Kidney (tissue), 14 donors: Measurements from ENCODE around the gene CDYL2. TPM values are rescaled to one million over a fixed set of nuclear protein-coding genes. Genes with fewer than 3 reads are reported as not detected.

Experiments
- DNase-seq, 5 donors: peaks; one replicate each; pipeline ENCODE4 v3.0.0-alpha.2; 2013 to 2020
- FAIRE-seq: peaks from 2 replicates; lab custom pipeline; 2012; peaks lifted over from hg19 to GRCh38; lab: Jason Lieb, UNC
- H3K27ac ChIP-seq, 2 donors: one replicate each; pipeline ENCODE4 v1.7.0; 2013; ENCODE audit warnings: low read depth in 2 of 2, low read length in 2 of 2, inconsistent platforms in 1 of 2
- H3K27me3 ChIP-seq: one replicate; pipeline ENCODE4 v1.7.1; 2013; ENCODE audit warnings: low read length, inconsistent platforms; ENCODE audit not compliant: control insufficient read depth, insufficient read depth
- H3K36me3 ChIP-seq, 3 donors: one replicate each; pipeline versions ENCODE4 v1.7.0 to v1.7.1; 2013; ENCODE audit warnings: low read length in 3 of 3, control low read depth in 1 of 3, inconsistent platforms in 1 of 3; ENCODE audit not compliant: insufficient read depth in 3 of 3, control insufficient read depth in 2 of 3
- H3K4me1 ChIP-seq, 3 donors: one replicate each; pipeline versions ENCODE4 v1.7.0 to v1.7.1; 2013; ENCODE audit warnings: low read length in 3 of 3, inconsistent platforms in 1 of 3, low read depth in 1 of 3; ENCODE audit not compliant: control insufficient read depth in 2 of 3, insufficient read depth in 2 of 3
- H3K4me3 ChIP-seq, 3 donors: one replicate each; pipeline versions ENCODE4 v1.7.0 to v1.8.1; 2013; ENCODE audit warnings: low read length in 3 of 3, control low read depth in 1 of 3, inconsistent platforms in 1 of 3
- H3K9ac ChIP-seq, 3 donors: one replicate each; pipeline versions ENCODE4 v1.7.0 to v1.7.1; 2013; ENCODE audit warnings: low read length in 3 of 3, control low read depth in 1 of 3, inconsistent platforms in 1 of 3
- H3K9me3 ChIP-seq, 3 donors: one replicate each; pipeline versions ENCODE4 v1.7.0 to v1.7.1; 2013; ENCODE audit warnings: low read length in 3 of 3, control low read depth in 1 of 3, inconsistent platforms in 1 of 3; ENCODE audit not compliant: control insufficient read depth in 2 of 3, insufficient read depth in 1 of 3
- CTCF ChIP-seq: IDR thresholded peaks from 3 replicates; pipeline ENCODE4 v1.5.1; 2012; ENCODE audit warnings: mild to moderate bottlenecking, moderate library complexity, borderline replicate concordance; ENCODE audit not compliant: insufficient read depth; ENCODE audit errors: extremely low read depth
- intact Hi-C: fragments of 100-400 bp; cut with DNase I; formaldehyde crosslinking; loops from one replicate; pipeline ENCODE4 v1.11.1; 2022
- polyA plus RNA-seq: library from polyadenylated mRNA; stranded (reverse); fragments of 350-450 nt; fragmentation: Illumina TruSeq; extraction: RNeasy Lipid Tissue Mini Kit (QIAGEN cat#74804); gene quantifications from one replicate; pipeline ENCODE4 v1.2.3, GENCODE V29; 2014; ENCODE audit warnings: low read depth, low replicate concordance; ENCODE audit not compliant: insufficient read depth
- total RNA-seq: library from RNA; stranded (reverse); fragmentation: NEBNext Ultra II Directional; extraction: Animal tissue kit (Norgen Biotek cat#: 25700); gene quantifications from one replicate; pipeline ENCODE4 v1.2.1, GENCODE V29; 2021
- donor health status: control.
- donor health status: control.
- donor health status: control.
- donor health status: control.
- donor health status: control.
- donor health status: DM: yes; HTN: yes; CAD: no.
- donor health status: Normal renal cell carcinoma (clear cell type).

Gene CDYL2
- total and polyA plus RNA-seq, 2 donors from 2014 or later: 2.6 to 27.3 TPM

GRCh38 chr16:80850757-80851156 is 46.4 kb upstream of the CDYL2 start:
- intact Hi-C loops: no loop called here
- DNase-seq (no peak), FAIRE-seq (no peak)
- Histone ChIP-seq H3K27me3 (no peaks in the 10 kb centered on the region), H3K9me3 (no peaks in the 10 kb centered on the region), H3K4me3 (no peak overlapping the region), H3K9ac (no peak overlapping the region), H3K27ac (no peak overlapping the region), H3K36me3 (no peaks in the 10 kb centered on the region), H3K4me1 (no peaks in the 10 kb centered on the region)
- TF ChIP-seq CTCF: no peak

GRCh38 chr16:80848862-80849261 is 44.5 kb upstream of the CDYL2 start:
- DNase-seq: no peak
- no peak for FAIRE-seq
- intact Hi-C loops: no loop called here
- H3K36me3 ChIP-seq: no peaks in the 10 kb centered on the region
- H3K27ac ChIP-seq: no peak overlapping the region
- H3K27me3 ChIP-seq: no peaks in the 10 kb centered on the region
- H3K9ac ChIP-seq: no peak overlapping the region
- no peaks in the 10 kb centered on the region for H3K9me3 ChIP-seq
- no peak for TF ChIP-seq CTCF
- H3K4me3 ChIP-seq: no peak overlapping the region
- no peaks in the 10 kb centered on the region for H3K4me1 ChIP-seq

GRCh38 chr16:80846680-80847079 is 42.3 kb upstream of the CDYL2 start:
- DNase-seq (no peak), FAIRE-seq (no peak)
- no peak overlapping the region for H3K4me3 ChIP-seq
- TF ChIP-seq CTCF: no peak
- no peaks in the 10 kb centered on the region for H3K36me3 ChIP-seq
- H3K9me3 ChIP-seq: peaks cover 0 to 2% (median 0%) of the 10 kb centered on the region in 3 donors
- H3K4me1 ChIP-seq: no peaks in the 10 kb centered on the region
- no peaks in the 10 kb centered on the region for H3K27me3 ChIP-seq
- no peak overlapping the region for H3K27ac ChIP-seq
- no peak overlapping the region for H3K9ac ChIP-seq
- intact Hi-C loops: no loop called here

- H3K9ac ChIP-seq: no peak overlapping the region
- H3K4me3 ChIP-seq: no peak overlapping the region
- H3K27ac ChIP-seq: no peak overlapping the region
- no peak for TF ChIP-seq CTCF
- no peaks in the 10 kb centered on the region for H3K36me3 ChIP-seq
- DNase-seq (no peak), FAIRE-seq (no peak)
- intact Hi-C loops: no loop called here
- no peaks in the 10 kb centered on the region for H3K4me1 ChIP-seq
- peaks cover 0 to 2% (median 0%) of the 10 kb centered on the region in 3 donors for H3K9me3 ChIP-seq
- no peaks in the 10 kb centered on the region for H3K27me3 ChIP-seq
Observed at GRCh38 chr16:80846275-80846674, 41.9 kb upstream of the CDYL2 start.
